HepG2 (cell line): ENCODE data around the gene RPS19BP1. TPM values are rescaled to one million over a fixed set of nuclear protein-coding genes. Genes with fewer than 3 reads are reported as not detected.
A peak's percentile ranks its signal among the peaks of the same experiment; 100 is the strongest.

Experiments used
- ATF4 ChIP-seq, 2 experiments: fragments of 450-650 bp in 1 of 2; sonication (generic) in 1 of 2; formaldehyde crosslinking; IDR thresholded peaks; 2 replicates each; pipeline versions ENCODE4 v1.5.0 to v1.8.0; 2020 to 2022; ENCODE audit warnings: mild to moderate bottlenecking in 1 of 2, missing genetic modification reagents in 1 of 2
- HNRNPH1 ChIP-seq: fragments of 200-400 bp; formaldehyde crosslinking; optimal IDR thresholded peaks from 2 replicates; pipeline ENCODE3; 2017; ENCODE audit warnings: mild to moderate bottlenecking, low read depth, low read length
- STAT6 ChIP-seq: sonication (generic); formaldehyde crosslinking; IDR thresholded peaks from 2 replicates; pipeline ENCODE4 v1.4.0; 2020; ENCODE audit warnings: missing genetic modification reagents, mild to moderate bottlenecking, borderline replicate concordance
- TRIM24 ChIP-seq: sonication (generic); formaldehyde crosslinking; IDR thresholded peaks from 2 replicates; pipeline ENCODE4 v1.8.0; 2022; ENCODE audit warnings: mild to moderate bottlenecking, missing genetic modification reagents
- U2AF1 ChIP-seq: fragments of 200-400 bp; formaldehyde crosslinking; optimal IDR thresholded peaks from 2 replicates; pipeline ENCODE3; 2017; ENCODE audit warnings: mild to moderate bottlenecking, low read depth, low read length
- ZGPAT ChIP-seq: IDR thresholded peaks from 2 replicates; pipeline ENCODE4 v1.6.1; 2016; ENCODE audit warnings: mild to moderate bottlenecking
- ZNF225 ChIP-seq: sonication (generic); formaldehyde crosslinking; IDR thresholded peaks from 2 replicates; pipeline ENCODE4 v1.4.0; 2020; ENCODE audit warnings: mild to moderate bottlenecking, missing genetic modification reagents
- ZNF24 ChIP-seq: fragments of 450-650 bp; IDR thresholded peaks from 2 replicates; pipeline ENCODE4 v1.6.1; 2017; ENCODE audit warnings: antibody characterized with exemption, mild to moderate bottlenecking
- ZNF350 ChIP-seq: sonication (generic); formaldehyde crosslinking; IDR thresholded peaks from 2 replicates; pipeline ENCODE4 v1.4.0; 2020; ENCODE audit warnings: mild to moderate bottlenecking, low read depth, missing genetic modification reagents, borderline replicate concordance
- ZNF446 ChIP-seq: sonication (generic); formaldehyde crosslinking; IDR thresholded peaks from 2 replicates; pipeline ENCODE4 v1.5.0; 2020; ENCODE audit warnings: mild to moderate bottlenecking, missing genetic modification reagents
- ZNF646 ChIP-seq: sonication (generic); formaldehyde crosslinking; IDR thresholded peaks from 2 replicates; pipeline ENCODE4 v1.9.0; 2021; ENCODE audit warnings: mild to moderate bottlenecking, missing genetic modification reagents
- ZNF768 ChIP-seq: sonication (generic); formaldehyde crosslinking; IDR thresholded peaks from 2 replicates; pipeline ENCODE4 v1.4.0; 2020; ENCODE audit warnings: missing genetic modification reagents
- ZNF784 ChIP-seq: sonication (generic); formaldehyde crosslinking; IDR thresholded peaks from 2 replicates; pipeline ENCODE4 v1.5.1; 2020; ENCODE audit warnings: missing genetic modification reagents, mild to moderate bottlenecking, borderline replicate concordance
- ZNF83 ChIP-seq: sonication (generic); formaldehyde crosslinking; IDR thresholded peaks from 2 replicates; pipeline ENCODE4 v1.4.0; 2020; ENCODE audit warnings: missing genetic modification reagents, mild to moderate bottlenecking, borderline replicate concordance
- ZSCAN31 ChIP-seq: sonication (generic); formaldehyde crosslinking; IDR thresholded peaks from 2 replicates; pipeline ENCODE4 v1.5.0; 2020; ENCODE audit warnings: low read depth, mild to moderate bottlenecking, missing genetic modification reagents
- polyA plus RNA-seq, 8 experiments: library from polyadenylated mRNA; depleted of rRNA in 3 of 8; stranded (reverse) in 7 of 8; unstranded in 1 of 8; fragments of >200 nt; fragmentation: Illumina TruSeq in 4 of 8; extraction: Trizol in 4 of 8; gene quantifications; 2 replicates each; pipeline versions ENCODE4 v1.2.1 to v1.2.3, GENCODE V29; 2011 to 2016; ENCODE audit warnings: low read depth in 4 of 8, missing spikeins in 1 of 8, mixed read lengths in 1 of 8; ENCODE audit not compliant: insufficient read depth in 1 of 8
- total RNA-seq, 5 experiments: library from RNA; depleted of rRNA; stranded (reverse); fragments of >200 nt; fragmentation: Illumina TruSeq; extraction: Trizol; gene quantifications; 2 replicates each; pipeline ENCODE4 v1.2.3, GENCODE V29; 2016; ENCODE audit warnings: low read depth in 1 of 5

RPS19BP1 gene
- total and polyA plus RNA-seq, 2 of the 13 experiments (the other 11 are each of a cell fraction or from before 2014, with no cell fraction given): 44.3 to 81.3 TPM

GRCh38 chr22:39528681-39529486, 3.7 kb downstream of the RPS19BP1 start (continued):
- TF ChIP-seq ZNF83 (CRISPR knock-in tag) (peak; percentile 67; the same call in 1 of the 2 replicates), ZNF768 (CRISPR knock-in tag) (peak; percentile 85; the same call in 1 of the 2 replicates), U2AF1 (peak; percentile 81), ZNF646 (CRISPR knock-in tag) (no peak), ZNF24 (0 out of 2 replicates have a peak, but pooled peaks have one; percentile 30), HNRNPH1 (peak; percentile 33), ZSCAN31 (CRISPR knock-in tag) (no peak), ZNF350 (peak; percentile 87), ZGPAT (CRISPR knock-in tag) (peak; percentile 87), ZNF784 (peak; percentile 46; the same call in 1 of the 2 replicates), ZNF446 (CRISPR knock-in tag) (0 out of 2 replicates have a peak, but pooled peaks have one; percentile 4), ATF4 (CRISPR knock-in tag; IDR thresholded peaks at IDR 0.05) (peak in 1 of 2 experiments; percentile 67; a peak in 1 of 4 replicates), ZNF225 (peak; percentile 76; the same call in 1 of the 2 replicates), STAT6 (peak; percentile 57; the same call in 1 of the 2 replicates), TRIM24 (CRISPR knock-in tag) (no peak)
